Measurements from ENCODE around the gene TBX2. TPM values are rescaled to one million over a fixed set of nuclear protein-coding genes. Genes with fewer than 3 reads are reported as not detected.

The TBX2 gene
- polyA plus RNA-seq, 1 experiment = 7.8 TPM

GRCh38 chr17:61393550-61393903, 6.1 kb upstream of the TBX2 start:
- CTCF ChIA-PET = interaction anchor here (0.7 to 2.4 kb wide), 8 partner anchors 8 to 422 kb away, joined by 3 to 13 read pairs (median 4); no protein-coding TSS in a partner anchor
- no peaks in the 10 kb centered on the region for H3K27me3 ChIP-seq (ENCODE audit: control insufficient read depth, insufficient read depth, low read length)
- POLR2A ChIA-PET = no interaction called here
- TF ChIP-seq CTCF (IDR thresholded peaks at IDR 0.05; ENCODE audit: insufficient read depth, low read depth, low read length) = peak; percentile 28; the same call in 1 of the 2 replicates
- no peak overlapping the region for H3K4me3 ChIP-seq (ENCODE audit: low read depth, low read length)
- DNase-seq (ENCODE audit: low read depth) = no peak
- H3K36me3 ChIP-seq (ENCODE audit: control insufficient read depth, insufficient read depth, low read length) = no peaks in the 10 kb centered on the region

GRCh38 chr17:61393904-61394629, 5.6 kb upstream of the TBX2 start:
- H3K27me3 ChIP-seq (ENCODE audit: control insufficient read depth, insufficient read depth, low read length) = no peaks in the 10 kb centered on the region
- TF ChIP-seq CTCF (IDR thresholded peaks at IDR 0.05; ENCODE audit: insufficient read depth, low read depth, low read length) = no peak
- H3K36me3 ChIP-seq (ENCODE audit: control insufficient read depth, insufficient read depth, low read length) = no peaks in the 10 kb centered on the region
- ChIA-PET CTCF (interaction anchor here (0.7 to 2.4 kb wide), 12 partner anchors 9 to 422 kb away, joined by 3 to 13 read pairs (median 4); no protein-coding TSS in a partner anchor), POLR2A (no interaction called here)
- H3K4me3 ChIP-seq (ENCODE audit: low read depth, low read length) = no peak overlapping the region
- DNase-seq (ENCODE audit: low read depth) = no peak

- no peak overlapping the region for H3K4me3 ChIP-seq (ENCODE audit: low read depth, low read length)
- TF ChIP-seq CTCF (IDR thresholded peaks at IDR 0.05; ENCODE audit: insufficient read depth, low read depth, low read length) = no peak
- no peaks in the 10 kb centered on the region for H3K27me3 ChIP-seq (ENCODE audit: control insufficient read depth, insufficient read depth, low read length)
- CTCF ChIA-PET = interaction anchor here (0.9 to 2.4 kb wide), 10 partner anchors 8 to 423 kb away, joined by 3 to 13 read pairs (median 4); no protein-coding TSS in a partner anchor
- POLR2A ChIA-PET = interaction anchor here (0.6 kb wide), 1 partner anchor 721 kb away, joined by 3 read pairs; no protein-coding TSS in a partner anchor
- DNase-seq (ENCODE audit: low read depth) = no peak
- H3K36me3 ChIP-seq (ENCODE audit: control insufficient read depth, insufficient read depth, low read length) = no peaks in the 10 kb centered on the region
These were observed 4.8 kb upstream of the TBX2 start for GRCh38 chr17:61394630-61395408.

DNA sequence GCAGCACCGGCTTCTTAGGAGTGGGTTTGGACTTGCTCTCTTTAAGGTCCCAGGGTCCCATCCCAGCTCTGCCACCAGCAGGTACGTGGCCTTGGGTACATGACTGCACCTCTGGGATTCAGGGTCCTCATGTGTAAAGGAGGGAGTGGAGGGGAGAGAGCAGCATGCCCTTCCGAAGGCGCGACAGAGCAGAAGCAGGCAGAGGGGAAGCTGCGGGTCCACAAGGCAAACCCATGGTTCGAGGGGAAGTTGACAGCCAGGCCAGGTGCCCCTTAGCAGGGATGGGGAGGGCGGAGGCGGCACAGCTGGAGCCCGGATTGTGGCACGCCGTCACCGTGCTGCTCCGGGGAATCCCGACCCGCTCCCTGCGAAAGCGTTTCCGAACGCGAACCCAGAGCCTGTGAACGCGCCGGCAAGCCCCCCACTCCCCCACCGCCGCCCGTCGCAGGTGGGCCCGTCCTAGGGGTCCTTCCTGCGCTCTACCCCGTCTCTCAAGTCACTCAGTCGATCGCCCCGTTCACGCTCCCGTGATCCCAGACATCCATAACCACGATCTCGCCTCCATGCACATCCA, 4.1 kb upstream of the TBX2 start:
- no peak for TF ChIP-seq CTCF (IDR thresholded peaks at IDR 0.05; ENCODE audit: insufficient read depth, low read depth, low read length)
- Histone ChIP-seq H3K4me3 (ENCODE audit: low read depth, low read length) (no peak overlapping the region), H3K36me3 (ENCODE audit: control insufficient read depth, insufficient read depth, low read length) (no peaks in the 10 kb centered on the region), H3K27me3 (ENCODE audit: control insufficient read depth, insufficient read depth, low read length) (no peaks in the 10 kb centered on the region)
- DNase-seq (ENCODE audit: low read depth) = no peak
- ChIA-PET CTCF (interaction anchor here (0.6 to 2.4 kb wide), 3 partner anchors 13 to 424 kb away, joined by 3 to 13 read pairs (median 3); no protein-coding TSS in a partner anchor), POLR2A (no interaction called here)
